ENCODE data around the gene MPPED1.

The MPPED1 gene

DNA sequence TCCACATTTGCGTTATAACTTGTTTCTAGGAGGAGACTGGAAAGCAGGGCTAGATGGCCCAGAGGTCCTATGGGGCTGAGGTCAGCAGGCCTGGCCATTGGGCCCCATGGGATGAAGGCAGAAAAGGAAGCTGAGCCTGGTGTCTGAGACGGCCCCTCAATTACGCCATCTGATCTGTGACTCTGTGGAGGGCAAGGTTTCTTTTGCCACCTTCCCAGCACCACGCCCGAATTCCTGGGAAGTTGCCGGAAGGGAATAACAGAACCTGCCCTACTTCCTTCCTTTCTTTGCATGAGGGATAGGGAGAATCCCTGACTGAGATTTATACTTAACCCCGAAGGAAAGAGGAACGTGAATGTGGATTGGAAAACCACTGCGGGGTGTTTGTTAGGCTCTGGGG lies 118.1 kb downstream of the MPPED1 start:
- DNase-seq = no peak

DNA sequence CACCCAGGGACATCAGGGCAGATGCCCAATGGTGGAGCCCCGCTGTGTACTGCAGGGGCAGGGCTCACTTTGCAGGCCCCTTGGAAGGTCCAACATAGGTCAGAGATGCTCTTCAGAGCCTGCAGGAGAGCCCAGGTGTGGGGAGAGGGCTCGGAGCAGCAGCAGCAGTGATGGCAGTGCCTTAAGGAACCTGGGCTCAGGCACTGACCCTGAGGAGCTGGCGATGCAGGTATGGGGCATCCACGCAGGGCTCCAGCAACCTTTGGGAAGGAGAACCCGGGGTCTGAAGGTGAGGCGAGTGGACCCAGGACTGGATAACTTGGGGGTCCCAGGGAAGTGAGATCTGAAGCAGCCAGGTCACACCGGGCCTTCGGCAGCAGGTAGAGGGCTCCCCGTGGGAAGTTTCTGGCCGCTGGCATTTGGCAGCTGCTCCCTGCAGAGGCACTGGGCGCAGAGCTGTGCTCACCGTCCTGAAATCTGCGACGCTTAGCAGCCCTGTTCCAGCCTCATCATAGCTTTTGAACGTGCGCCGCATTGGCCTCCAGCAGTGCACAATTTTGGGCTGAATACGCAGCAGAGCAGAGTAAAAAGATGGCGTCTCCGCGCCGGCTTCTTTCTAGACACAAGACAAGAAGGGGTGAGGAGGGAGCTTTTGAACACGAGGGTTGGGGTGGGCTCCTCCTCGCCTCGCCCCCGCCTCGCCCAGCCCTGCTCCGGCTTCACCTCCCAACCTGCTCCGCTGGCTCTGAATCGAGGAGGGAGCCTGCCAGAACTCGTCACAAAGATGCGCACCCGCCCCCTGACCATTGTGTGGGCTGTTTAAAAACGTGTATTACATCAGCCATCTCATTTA lies 118.8 kb downstream of the MPPED1 start:
- no peak for DNase-seq

DNA sequence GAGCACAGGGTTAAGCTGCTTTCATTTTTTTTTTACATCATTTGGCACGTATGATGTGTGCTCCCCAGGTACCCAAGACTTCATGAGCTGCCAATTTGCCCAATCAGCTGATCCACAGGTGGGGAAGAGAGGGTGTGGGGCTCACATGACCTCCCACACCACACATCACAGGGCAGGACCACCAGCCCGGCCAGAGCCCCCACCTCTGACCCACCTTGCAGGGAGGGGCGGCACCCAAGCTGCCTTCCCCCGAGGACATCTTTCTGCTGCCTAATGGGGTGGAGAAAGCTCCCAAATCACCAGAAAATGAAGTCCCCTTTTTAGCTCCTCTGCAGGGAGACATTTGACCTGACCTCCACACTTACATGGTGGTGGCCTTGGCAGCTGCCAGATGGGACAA lies 119.8 kb downstream of the MPPED1 start:
- DNase-seq = no peak

DNA sequence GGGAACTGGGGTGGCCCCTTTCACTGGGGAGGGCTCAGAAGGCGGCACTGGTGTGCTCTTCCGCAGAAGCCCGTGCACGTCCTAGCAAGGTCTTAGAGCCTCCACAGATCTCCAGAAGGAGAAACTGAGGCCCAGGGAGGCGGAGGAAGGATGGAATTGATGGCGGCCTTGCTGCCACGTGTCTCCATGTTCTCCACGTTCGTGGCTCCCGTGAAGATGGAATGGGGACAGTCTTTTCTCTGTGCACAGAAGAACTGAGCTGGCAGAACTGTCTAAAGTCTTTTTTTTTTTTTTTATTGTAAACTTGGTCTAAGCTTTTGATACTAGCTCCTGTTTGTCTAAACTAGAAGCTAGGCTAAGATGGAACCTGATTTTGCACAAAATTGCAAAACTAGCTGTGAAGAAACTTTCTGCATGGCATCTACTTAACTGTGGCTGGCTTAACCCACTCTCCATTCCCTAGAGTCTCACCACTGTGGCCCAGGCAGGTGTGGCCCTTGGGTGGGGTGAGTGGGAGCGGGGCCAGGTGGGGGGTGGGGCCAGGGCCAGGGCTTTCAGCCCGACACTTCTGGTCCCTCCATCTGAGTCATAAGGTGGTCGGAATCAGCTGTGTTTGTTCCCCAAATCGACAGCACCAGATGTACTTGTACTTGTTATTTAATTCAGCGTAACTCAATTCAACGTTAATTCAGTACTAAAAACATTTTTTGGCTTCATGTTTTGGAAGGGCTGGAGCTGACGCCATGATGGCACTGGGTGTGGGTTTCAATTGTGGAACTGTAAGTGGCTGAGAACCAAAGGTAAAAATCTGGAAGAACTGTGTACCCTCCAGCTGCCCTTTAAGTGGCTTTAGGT lies 120.7 kb downstream of the MPPED1 start:
- DNase-seq = no peak

DNA sequence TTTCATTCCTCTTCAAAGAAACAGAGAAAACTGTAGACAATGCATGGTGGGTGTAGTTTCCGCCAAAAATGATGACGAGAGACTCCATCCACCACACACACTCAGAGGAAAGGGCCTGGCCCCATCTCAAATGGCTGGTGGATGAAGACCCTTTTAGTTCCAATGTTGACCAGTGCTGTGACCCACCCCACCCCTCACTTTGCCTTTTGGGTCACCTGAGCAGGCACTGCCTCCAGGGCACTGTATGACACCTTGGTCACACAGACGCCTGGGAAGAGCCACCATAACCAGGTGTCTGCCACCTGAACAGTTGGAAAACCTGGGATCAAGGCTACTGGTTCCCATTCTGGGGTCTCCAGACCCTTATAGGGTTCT lies 121.3 kb downstream of the MPPED1 start:
- DNase-seq = no peak

DNA sequence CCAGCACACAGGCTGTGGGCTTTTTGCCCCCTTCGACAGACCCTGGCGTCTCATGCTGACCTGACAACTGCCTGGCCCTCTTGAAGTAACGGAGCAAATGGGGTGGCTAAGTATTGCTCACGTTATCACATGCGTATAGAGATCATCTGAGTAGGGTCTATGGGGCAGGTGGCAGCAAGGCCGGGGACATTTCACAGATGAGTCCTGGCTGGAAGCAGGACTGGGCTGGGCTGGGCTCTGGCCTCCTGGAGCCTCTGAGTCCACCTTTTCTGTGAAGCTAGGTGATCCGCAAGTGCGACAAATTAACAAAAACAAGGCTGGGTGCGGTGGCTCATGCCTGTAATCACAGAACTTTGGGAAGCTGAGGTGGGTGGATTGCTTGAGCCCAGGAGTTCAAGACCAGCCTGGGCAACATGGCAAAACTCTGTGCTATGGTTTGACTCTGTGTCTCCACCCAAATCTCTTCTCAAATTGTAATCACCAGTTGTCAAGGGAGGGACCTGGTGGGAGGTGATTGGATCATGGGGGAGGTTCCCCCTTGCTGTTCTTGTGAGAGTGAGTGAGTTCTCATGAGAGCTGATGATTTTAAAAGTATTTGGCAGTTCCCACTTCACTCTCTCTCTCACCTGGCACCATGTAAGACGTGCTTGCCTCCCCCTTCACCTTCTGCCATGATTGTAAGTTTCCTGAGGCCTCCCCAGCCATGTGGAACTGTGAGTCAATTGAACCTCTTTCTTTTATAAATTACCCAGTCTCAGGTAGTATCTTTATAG lies 122.0 kb downstream of the MPPED1 start:
- no peak for DNase-seq

DNA sequence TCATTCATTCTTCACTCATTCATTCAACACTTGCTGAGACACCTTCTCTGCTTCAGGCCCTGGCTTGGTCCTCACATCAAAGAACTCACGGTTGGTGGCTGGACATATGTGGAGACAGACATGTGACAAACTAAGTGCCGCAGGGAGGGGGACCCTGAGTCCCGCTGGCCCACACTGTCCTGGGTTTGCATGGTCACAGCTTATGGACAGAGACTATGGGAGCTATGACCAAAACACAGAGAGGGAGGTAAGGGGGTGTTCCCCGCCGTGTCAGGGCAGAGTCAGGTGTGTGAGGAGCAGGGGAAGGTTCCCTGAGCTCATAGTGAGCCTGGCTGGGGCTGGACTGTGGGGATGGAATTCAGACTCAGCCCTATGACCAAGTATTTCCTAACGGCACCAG lies 123.1 kb downstream of the MPPED1 start:
- no peak for DNase-seq

DNA sequence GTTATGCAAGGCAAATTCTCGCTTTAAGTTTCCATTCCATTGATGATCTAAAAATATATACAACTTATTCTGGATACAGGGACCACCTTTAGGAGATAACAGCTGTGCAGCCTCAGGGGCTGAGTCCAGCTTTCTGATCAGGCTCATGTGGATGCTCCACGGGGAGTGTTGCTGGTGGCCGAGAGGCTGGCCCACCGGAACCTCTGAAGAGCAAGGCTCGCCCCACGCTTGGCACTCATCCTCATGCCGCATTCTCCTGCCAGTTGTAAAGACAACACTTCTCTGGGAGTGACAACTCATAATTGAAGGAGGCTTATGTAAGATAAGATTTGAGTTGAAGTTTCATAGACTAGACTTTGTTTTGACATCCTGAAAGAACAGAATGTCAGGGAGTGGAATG lies 123.5 kb downstream of the MPPED1 start:
- no peak for DNase-seq

DNA sequence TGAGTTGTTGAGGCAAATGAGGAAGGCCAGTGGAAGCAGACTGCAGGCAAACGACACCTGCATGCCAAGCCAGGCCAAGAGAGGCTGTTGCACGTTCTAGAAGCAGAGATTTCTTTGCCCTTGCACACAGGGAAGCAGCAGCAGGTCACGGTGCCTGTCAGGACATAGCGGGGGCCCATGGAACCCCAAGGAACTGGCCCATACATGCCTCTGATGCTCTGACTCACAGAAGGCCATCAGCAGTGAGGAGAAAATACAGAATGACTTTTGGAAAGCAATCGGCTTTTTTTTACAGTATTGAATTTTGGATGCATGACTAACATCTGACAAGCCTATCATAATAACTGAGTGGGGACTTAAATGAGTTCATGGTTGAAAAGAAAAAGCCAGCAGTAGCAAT lies 123.9 kb downstream of the MPPED1 start:
- no peak for DNase-seq

DNA sequence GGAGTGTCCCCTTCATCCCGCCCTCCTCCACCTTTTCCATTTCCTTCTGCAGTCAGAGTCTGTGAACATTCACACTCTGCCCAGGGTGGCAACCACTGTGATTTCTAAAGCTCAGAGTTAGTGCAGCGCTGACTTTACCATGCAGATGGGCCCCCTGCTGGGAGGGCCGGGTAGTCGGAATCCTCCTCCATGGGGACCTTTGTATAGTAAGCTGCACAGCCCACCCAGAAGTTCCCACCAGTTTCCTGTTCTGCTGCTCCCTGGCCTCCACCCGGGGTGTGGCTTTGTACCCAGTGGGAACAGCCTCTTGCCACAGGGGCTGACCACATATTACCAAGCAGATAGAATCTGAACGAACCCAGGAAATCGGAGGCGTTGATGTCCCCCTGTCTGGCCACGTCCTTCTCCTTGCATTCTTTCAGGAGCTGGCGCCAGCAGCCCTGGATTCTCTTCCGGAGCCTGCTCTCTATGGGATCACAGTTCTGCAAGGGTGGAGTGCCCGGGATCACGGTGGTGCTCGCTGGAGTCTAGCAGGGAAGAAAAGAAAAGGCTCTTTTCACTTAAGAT lies 125.3 kb downstream of the MPPED1 start:
- DNase-seq = no peak

DNA sequence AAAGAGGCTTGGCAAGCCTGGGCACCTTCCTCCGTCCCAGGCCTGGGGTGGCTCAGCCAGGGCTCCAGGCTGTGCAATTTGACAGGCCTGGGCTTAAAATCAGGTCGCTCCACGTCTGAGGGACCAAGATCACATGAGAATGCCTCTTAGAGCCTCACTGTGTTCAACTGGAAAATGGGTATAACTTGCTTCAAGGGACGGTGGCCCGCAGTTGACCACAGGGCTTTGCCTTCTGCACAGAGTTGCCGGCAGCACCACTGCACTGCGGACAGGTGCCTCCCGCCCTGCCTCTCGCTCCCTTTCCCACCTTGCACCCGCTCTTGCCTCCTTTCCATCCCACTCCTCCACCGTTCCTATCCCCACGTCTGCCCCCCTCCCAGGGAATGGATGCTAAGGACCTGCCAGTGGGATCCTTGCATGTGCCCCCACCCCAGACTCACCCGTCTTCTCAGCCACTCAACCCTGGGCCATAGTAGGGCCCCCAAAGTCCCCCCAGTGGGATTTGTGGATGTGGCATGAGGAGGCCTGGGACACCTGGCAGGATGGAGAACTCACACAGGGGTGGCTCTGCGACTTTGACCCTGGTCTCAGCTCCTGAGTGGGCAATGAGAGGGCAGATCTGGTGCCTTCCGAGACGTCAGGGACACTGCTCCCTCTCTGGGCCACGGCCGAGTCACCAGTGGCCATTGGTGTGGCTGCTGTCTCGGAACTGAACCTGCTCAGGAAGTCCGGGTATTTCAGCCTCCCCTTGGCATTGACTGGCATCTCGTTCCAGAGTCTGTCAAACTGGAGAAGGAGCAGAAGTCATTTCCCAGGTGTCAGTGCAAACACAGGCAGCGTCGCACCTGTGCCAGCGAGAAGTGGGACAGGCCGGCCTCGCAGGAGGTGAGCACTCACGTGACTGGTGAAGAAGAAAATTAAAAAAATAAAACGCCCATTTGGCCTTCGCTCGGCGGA lies 128.0 kb downstream of the MPPED1 start:
- DNase-seq = no peak

DNA sequence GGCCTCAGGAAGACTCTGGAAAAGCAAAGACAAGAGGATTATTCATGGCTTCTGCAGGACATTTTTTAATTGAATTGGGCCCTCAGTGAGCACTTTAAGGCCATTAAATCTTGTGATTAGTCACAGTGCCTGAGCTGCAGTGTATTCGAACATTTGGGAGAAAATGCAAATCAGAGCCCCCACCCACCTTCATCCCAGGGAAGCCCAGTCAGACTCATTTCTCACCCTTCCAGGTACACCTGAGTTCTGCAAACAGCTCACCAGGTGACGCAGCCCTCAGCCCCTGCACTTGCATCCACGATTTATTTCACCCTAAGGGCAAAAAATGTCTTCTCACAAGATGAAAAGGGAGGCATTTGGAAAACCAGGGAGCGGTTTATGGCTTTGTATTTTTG lies 128.7 kb downstream of the MPPED1 start:
- DNase-seq = no peak

DNA sequence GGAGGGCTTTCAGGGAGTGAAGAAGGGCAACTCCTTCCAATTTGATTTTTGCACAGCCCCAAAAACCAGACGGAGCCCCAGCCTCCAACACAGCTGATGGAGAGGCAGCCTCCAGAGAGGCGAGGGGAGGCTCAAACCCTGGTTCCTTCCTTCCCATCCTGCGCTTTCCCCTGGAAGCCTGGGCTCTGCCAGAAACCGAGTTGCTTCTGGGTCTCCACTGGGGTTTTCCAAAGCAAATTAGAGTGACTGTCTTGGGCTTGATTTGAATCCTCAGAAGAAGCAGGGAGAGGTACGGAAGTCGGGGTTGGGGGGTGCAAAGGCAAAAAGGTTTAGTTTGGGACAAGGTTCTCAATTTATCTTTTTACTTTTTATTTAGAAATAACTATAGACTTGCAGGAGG lies 129.2 kb downstream of the MPPED1 start:
- no peak for DNase-seq

DNA sequence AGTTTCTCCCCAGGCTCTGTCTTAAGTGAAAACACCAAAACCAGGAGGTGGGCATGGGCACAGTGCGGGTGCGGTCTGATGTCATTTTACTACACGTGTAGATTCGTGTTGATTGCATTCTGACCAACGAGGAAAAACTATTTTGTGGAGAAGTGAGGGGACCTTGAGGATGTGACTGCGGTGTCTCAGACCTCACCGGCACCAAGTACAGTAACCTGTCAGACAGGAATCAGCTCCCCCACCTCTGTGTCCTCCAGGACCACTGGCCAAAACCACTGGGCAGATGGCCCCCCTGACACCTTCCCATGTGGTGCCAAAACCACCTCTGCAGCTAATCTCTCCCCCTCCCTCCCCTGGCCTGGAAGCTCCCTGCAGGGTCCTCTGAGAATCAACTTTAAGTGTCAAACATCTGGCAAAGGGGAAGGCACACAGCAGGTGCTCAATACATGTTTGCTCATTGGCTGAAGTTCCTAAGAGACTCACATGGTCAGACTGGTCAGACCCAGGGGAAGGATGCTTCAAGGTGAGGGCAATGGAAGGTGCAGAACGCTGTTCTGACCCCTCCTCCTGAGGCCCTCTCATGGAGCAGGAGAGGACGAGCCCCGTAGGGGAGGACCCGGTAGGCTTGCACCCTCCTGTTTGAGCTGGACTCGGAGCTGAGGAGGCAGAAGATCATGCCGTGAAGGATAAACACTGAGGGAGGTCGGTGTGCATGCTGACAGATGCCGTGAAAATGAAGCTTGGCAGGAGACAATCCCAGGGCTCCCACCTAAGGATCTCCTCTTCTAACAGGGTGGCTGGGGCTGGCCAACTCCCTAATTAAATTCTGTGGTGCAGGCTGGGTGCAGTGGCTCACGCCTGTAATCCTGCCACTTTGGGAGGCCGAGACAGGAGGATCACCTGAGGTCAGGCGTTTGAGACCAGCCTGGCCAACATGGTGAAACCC lies 129.9 kb downstream of the MPPED1 start:
- no peak for DNase-seq

DNA sequence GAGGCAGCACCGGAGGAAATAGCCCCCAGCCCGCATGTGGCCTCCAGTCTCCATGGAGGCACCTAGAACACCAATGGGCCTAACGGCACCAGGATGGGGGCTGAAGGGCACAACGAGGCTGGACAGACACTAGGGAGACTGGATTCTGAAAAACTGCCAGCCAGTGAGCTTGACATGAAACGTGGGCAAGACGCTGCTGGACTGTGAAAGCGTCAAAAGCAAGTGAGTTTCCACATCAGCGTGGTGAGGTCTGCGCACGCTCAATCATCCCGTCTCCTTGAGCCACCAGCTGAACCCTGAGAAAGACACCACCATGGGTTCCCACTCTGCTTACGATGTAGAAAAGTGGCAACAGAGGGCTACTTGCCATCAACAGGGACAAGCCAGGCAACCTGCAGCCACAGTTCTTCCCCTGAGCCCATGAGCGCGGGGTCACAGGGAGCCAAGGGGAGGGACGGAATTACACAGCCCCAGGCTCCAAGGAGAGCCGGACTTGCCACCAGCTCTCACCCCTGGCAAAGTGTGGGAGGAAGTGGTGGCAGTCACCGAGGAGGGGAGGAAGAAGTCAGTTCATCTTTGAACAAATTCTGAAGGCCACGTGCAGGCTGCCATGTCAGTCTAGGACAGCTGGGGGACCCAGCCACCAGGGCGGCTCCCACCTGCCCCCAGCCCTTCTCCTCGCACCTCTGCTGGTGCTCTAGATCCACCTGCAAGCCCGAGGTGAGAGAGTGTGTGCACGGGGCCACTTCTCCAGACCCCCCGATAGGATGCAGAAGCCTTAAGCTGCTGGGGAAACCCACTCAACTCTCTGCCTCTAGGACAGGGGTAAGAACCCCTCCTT lies 131.1 kb downstream of the MPPED1 start:
- no peak for DNase-seq

DNA sequence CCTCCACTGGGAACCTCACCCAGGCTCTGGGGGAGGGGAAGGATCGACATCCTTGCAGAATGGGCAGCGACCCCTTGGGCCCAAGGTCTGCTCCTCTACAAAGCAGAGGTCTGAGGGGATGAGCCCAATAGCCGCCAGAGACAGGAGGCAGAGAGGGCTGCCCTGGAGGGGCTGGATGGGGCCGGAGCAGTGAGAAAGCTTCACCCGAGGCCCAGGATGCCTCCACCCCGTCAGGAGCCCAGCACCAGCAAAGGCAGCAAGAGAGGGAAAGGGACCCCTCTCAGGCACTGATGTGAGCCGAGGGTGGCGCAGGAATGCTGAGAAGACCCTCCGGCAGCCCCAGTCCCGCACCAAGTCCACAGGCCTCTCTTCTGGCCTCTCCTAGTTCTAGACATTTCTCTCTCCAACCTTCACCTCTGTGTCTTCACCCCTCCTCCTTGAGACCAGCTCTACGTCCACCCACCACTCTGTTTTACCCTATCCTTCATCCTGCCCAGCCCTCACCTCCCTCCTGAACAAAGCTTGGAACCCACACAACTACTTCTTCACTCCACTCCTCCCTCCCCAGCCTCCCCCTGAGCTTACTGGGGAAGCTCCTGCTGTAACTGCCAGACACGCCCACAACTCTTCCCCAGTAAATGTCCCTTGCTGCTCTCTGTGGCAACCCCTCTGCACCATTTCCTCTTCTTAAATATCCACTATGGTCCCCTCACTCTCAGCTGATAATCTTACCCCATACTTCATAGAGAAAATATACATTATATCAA lies 131.9 kb downstream of the MPPED1 start:
- no peak for DNase-seq

DNA sequence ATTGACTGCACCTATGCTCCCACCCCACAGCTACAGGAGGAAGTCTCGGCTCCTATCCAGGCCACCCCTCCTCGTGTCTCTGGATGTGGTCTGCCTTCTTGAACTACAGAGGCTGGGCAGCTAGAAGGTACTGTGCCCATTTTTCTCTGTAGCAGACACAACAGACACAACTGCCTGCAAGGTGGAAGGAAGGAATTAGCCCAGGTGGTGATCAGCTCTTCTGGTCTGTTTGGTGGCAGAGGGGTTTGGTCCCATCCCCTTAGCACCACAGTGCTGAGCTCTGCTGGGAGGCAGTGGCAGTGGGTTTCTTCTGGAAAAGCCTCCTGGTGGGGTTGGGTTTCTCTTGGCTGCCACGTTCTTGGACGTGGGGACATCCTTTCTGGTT lies 132.5 kb downstream of the MPPED1 start:
- no peak for DNase-seq

DNA sequence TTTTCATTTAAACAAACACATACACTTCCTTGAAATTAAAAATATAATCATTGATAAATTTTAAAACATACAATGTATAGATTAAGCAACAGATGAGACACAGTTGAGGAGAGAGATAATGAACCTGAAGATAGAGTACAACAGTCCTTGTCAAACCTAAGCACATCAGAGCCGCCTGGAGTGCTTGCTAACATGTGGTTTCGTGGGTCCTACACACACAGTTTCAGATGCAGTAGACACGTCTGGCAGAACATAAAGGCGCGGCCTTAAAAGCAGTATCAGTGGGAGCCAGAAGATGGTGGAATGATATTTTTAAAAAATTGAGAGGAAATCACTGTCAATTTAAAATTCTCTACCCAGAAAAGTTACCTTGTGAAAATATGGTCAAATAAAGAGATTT lies 134.4 kb downstream of the MPPED1 start:
- DNase-seq = no peak

DNA sequence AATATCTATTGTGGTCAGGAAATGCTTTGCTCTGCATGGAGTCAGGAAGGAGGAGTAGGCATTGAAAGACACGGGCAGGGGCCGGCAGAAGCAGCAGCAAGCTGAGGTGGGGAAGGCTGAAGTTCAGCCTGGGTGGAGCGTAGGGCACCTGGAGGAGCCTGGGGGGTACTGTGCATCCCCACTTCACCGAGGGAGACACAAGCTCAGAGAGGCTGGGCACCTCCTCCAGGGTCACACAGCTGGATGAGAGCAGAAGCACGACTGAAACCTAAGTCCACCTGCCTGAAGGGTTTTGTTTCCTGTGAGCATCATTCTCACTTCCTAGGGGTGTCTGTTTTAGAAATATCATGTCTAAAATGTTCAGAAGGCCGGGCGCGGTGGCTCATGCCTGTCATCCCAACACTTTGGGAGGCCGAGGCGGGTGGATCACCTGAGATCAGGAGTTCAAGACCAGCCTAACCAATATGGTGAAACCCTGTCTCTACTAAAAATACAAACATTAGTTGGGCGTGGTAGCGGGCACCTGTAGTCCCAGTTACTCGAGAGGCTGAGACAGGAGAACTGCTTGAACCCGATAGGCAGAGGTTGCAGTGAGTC lies 138.3 kb downstream of the MPPED1 start:
- no peak for DNase-seq

Measured in SHP77 treated with DMSO at 0.1 percent for 48 hours (cell line).